ENCODE data around the gene RASSF6.
"Not testable (repeated sequence)": the region's sequence is repeated elsewhere in the genome, so short reads cannot be mapped to it uniquely, and the experiment has no call there.

The RASSF6 gene, protein sequence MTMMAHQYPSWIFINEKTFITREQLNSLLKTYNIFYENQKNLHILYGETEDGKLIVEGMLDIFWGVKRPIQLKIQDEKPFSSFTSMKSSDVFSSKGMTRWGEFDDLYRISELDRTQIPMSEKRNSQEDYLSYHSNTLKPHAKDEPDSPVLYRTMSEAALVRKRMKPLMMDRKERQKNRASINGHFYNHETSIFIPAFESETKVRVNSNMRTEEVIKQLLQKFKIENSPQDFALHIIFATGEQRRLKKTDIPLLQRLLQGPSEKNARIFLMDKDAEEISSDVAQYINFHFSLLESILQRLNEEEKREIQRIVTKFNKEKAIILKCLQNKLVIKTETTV

DNA sequence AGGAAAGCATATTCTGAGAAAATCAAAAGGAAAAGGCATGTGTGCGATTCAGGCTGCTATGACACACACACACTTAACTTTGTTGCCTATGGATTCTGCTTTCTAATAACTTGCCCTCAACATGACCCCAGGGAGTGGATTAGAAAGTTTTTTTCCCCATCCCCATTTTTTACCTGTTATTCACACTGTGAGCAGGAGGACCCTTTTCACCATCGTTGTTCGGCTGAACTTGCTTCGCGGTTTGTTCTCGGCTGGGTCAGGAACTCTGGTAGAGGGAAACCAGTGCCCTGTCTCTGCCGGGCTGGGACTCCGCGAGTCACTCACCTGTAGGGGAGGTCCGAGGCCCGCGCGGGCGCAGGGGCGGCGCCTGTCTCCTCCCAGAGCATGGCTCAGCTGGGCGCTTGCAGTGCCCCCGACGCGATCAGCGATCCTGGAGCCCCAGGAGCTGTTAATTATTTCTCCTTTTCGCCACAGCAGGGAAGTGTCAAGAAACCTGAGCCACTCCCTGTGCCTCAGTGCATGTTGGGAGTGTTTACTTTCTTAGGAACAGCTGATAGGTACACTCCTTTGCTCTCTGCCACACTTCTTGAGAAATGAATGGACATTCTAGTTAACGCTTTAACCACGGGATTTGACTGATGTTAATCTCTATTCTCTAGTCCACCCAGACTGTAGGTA lies at the start of gene RASSF6:
Gene RASSF6 (minus strand): TSS at position 322 of the 678 bp plus-strand sequence. CDS start 8,641 bp downstream, outside the sequence.
- no peak for DNase-seq (ENCODE audit: low read depth in 2 of 2)

DNA sequence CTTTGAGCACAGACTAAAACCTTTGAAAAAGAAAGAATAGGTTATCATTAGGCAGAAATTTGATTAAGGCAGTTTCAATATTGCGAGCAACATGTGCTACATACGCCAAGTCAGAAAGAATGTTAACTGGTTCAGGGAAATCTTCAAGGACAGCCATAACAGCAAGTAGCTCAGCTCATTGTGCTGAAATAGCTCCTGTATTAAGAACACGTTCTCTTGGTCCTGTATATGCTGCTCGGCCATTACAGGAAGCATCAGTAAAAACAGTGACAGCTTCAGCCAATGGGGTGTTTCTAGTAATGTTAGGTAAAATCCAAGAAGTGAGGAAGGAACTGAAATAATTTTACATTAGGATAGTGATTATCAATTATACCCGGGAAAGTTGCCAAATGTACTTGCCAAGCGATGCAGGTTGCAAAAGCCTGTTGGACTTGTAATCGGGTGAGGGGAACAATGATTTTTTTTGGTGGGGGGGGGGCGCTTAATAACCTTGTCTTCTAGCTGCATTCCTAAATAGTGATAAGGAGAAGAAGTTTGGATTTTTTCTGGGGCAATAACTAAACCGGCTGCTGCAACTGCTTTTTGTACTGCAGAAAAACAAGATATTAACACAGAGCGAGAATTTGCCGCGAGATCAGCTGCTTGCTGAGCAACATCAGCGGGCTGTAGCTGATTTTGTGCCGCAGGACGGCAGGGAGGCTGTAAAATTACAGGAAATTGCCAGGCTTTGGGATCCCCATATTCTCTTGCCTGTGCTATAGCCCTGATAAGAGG lies 49.4 kb upstream of the RASSF6 start:
- no peak for DNase-seq (ENCODE audit: low read depth in 2 of 2)

DNA sequence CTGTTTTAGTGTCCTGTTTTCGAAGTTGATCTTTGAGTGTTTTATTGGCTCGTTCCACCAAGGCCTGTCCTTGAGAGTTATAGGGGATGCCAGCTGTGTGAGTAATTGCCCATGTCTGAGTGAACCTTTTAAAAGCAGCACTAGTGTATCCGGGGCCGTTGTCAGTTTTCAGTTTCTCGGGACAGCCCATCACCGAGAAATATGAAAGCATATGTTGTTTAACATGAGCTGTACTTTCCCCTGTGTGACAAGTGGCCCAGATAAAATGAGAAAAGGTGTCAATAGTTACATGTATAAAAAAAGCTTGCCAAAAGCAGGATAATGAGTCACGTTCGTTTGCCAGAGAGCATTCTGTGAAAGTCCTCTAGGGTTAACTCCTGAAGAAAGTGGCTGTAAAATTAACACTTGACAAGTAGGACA lies 48.6 kb upstream of the RASSF6 start:
- no peak for DNase-seq (ENCODE audit: low read depth in 2 of 2)

GRCh38 chr4:73665924-73666323 lies 45.7 kb upstream of the RASSF6 start:
- not testable (repeated sequence) for DNase-seq (ENCODE audit: low read depth in 2 of 2)

DNA sequence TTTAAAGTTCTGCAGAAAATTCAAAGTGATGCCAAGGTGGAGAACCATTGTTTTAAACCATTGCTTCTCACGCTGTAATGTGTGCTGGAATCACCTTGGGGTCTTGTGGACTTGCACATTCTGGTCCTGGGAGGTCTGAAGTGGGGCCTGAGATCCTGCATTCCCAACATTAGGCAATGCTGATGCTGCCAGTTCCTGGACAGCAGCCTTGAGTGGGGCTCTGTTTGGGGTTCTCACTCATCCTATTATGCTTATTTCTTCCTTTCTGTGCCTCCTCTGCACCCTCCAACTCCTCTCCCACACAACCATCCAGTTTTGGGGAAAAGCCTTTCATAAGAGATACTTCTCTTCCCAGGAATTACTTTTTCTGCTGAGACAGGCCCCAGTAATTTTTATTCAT lies 44.2 kb upstream of the RASSF6 start:
- DNase-seq (ENCODE audit: low read depth in 2 of 2), result no peak

DNA sequence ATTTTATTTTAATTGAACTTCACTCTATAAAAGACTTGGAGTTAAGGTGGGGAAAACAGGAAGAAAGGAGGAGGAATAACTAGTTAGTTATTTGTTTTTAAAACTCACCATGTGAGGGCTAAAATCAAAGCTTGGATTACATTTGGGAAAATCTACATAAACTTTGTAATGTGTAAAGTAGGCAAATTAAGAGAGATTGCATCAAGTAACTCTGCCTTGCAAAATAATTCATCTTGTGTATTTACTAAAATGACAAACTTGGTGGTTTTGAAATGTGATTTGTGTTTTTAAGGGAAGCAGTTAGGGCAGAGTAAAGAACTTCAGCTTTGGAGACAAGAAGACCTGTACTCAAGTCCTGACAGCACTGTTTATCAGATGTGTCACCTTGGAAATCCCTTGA lies 43.3 kb upstream of the RASSF6 start:
- DNase-seq (ENCODE audit: low read depth in 2 of 2), result no peak

- no peak for DNase-seq (ENCODE audit: low read depth in 2 of 2)
Observed at GRCh38 chr4:73662709-73663546, 42.7 kb upstream of the RASSF6 start.

DNA sequence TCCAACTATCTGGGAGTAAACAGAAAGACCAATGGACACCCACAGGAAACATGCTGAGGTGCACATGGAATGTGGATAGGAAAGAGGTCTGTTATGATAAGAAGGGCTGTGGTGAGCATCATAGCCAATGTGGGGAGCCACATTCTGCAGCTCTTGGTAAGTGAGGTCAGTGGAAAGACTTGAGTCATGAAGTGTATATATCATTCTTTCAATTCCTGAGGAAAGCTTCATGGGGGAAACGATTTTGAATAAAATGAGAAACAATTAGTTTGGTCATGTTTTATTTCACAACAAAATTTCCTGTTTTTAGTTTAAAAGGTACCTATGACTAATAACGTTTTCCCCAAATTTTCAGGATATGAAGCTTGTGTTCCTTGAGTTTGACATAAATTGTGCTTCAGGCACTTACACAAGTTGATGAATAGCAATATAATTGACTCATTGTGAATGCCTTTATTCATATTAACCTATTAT lies 41.4 kb upstream of the RASSF6 start:
- DNase-seq (ENCODE audit: low read depth in 2 of 2), result no peak

GRCh38 chr4:73660808-73661207 lies 40.6 kb upstream of the RASSF6 start:
- DNase-seq (ENCODE audit: low read depth in 2 of 2), result no peak

- DNase-seq (ENCODE audit: low read depth in 2 of 2), result no peak
Observed at GRCh38 chr4:73653695-73654106, 33.5 kb upstream of the RASSF6 start.

DNA sequence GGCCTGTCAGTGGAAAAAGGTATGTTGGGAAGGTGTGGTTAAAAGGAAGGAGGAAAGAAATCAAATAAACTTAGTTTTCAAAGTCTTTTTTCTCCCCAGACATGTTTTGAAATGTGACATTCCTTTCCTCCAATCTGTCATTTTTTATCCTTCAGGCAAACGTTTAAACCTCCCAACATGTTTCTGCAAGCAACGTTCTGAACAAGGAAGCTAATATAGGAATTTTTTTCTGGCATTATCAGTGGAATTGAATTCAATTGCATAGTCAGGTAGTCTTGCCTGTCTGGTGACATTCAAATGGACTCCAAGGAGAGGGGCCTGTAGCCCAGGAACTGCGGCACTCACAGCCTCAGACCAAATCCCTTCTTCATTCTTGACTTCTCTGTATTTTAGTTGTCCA lies 30.0 kb upstream of the RASSF6 start:
- no peak for DNase-seq (ENCODE audit: low read depth in 2 of 2)

DNA sequence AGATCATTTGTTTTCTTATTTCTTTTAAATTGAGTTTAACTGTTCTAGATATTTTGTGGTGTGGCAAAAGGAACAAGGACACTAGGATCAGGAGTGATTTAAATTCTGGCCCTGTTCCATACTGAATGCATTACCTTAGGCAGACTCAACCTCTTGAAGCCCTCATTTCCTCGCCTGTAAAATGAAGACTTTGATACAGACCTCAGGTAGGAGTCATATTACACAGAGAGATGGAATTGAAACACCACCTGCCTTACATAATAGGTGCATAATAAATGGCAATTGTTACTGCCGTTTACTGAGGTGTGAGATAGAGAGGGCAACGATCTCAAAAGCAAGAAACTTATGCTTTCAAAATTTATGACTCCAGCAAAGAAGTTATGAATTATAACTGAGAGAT lies 28.2 kb upstream of the RASSF6 start:
- no peak for DNase-seq (ENCODE audit: low read depth in 2 of 2)

- no peak for DNase-seq (ENCODE audit: low read depth in 2 of 2)
Observed at GRCh38 chr4:73646117-73646516, 25.9 kb upstream of the RASSF6 start.

GRCh38 chr4:73631565-73632226 lies 11.5 kb upstream of the RASSF6 start:
- DNase-seq (ENCODE audit: low read depth in 2 of 2), result no peak

- DNase-seq (ENCODE audit: low read depth in 2 of 2), result not testable (repeated sequence)
Observed at GRCh38 chr4:73628834-73629233, 8.6 kb upstream of the RASSF6 start.

GRCh38 chr4:73621357-73621756 lies 1.1 kb upstream of the RASSF6 start:
- DNase-seq (ENCODE audit: low read depth in 2 of 2), result no peak

DNA sequence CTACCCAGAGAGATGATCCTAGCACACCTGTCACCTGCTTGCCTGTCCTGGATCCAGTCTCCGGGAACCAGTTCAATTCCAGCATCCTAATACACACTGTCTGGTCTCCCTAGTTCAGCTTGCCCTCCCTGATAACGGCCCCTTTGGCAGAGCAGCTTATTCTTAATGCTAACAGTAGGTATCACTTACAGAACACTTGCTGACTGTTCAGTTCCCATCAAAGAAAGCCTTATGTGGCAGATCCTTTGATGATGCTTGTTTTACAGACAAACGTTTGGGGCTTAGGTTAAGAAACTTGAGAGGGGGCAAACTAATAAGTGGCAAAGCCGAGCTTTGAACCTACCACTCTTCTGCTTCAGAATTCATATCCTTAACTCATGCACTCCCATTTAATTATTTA lies 890 bp downstream of the RASSF6 start:
- no peak for DNase-seq (ENCODE audit: low read depth in 2 of 2)

- no peak for DNase-seq (ENCODE audit: low read depth in 2 of 2)
Observed at GRCh38 chr4:73617256-73617655, 3.0 kb downstream of the RASSF6 start.

GRCh38 chr4:73615613-73616012 lies 4.6 kb downstream of the RASSF6 start:
- no peak for DNase-seq (ENCODE audit: low read depth in 2 of 2)

DNA sequence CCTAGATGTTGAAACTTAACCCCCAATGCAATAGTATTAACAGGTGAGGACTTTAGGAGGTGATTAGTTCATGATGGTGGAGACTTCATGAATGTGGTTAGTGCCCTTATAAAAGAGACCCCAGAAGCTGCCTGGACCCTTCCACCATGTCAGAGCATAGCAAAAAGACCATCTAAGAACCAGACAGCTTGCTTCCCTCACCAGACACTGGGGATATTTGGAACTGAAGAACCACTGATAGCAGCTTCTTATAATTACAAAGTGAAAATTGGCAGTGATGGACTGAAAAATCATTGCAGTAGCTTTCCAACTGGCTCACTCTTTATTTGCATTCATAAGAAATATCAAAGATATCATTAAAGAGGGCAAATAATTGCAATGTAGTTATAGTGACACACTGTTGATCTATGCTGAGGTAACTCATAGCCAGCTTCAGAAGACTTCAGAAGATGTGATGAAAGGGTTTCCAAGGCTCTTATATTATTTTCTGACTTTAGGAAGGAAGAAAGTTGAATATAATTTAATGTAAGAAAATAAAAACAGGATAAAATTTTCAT lies 5.8 kb downstream of the RASSF6 start:
- DNase-seq (ENCODE audit: low read depth in 2 of 2), result no peak

DNA sequence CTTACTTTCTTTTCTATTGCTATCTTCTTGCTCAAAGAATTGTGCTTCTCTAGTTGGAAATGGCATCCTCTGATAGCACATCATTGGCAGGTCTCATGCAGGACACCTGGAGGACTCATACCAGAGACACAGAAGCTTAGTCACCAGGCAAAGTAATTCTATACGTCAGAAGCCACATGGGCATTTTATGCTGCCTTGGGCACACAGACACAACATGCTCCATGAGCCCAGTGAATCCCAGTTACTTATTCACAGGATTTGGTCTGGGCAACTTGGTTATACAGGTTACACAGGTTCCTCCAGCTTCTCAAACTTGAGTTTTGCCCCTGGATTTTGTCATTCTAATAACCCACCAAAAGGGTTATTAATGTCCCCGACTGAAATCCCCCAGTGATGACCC lies 7.1 kb downstream of the RASSF6 start:
- no peak for DNase-seq (ENCODE audit: low read depth in 2 of 2)
